Activated CD4-positive, alpha-beta memory T cell treated with anti-CD3 and anti-CD28 coated beads for 36 hours (primary cell): ENCODE data around the gene KCTD1. TPM values are rescaled to one million over a fixed set of nuclear protein-coding genes. Genes with fewer than 3 reads are reported as not detected.

ENCODE experiments used
- CTCF ChIA-PET: fragments of 350-600 bp; sonication (Branson Sonifier 250); formaldehyde crosslinking; loops from one replicate; lab custom pipeline; 2021; ENCODE audit warnings: antibody characterized with exemption, inconsistent platforms; lab: Charles Lee
- POLR2A ChIA-PET: fragments of 350-600 bp; sonication (Branson Sonifier 250); formaldehyde crosslinking; loops from one replicate; lab custom pipeline; 2021; ENCODE audit warnings: antibody characterized with exemption; lab: Charles Lee
- DNase-seq: peaks from one replicate; pipeline ENCODE4 v3.0.0-alpha.2; 2020
- H3K27ac Mint-ChIP-seq: one replicate; pipeline ENCODE4 v1.8.0; 2021; ENCODE audit warnings: mixed read lengths
- H3K27me3 Mint-ChIP-seq: one replicate; pipeline ENCODE4 v1.8.0; 2021; ENCODE audit warnings: mixed read lengths
- H3K36me3 Mint-ChIP-seq: one replicate; pipeline ENCODE4 v1.8.0; 2021; ENCODE audit warnings: mixed read lengths
- H3K4me1 Mint-ChIP-seq: one replicate; pipeline ENCODE4 v1.8.0; 2021; ENCODE audit warnings: low read depth, mixed read lengths
- H3K4me3 Mint-ChIP-seq: one replicate; pipeline ENCODE4 v1.8.0; 2021; ENCODE audit warnings: mild to moderate bottlenecking, mixed read lengths
- H3K9me3 Mint-ChIP-seq: one replicate; pipeline ENCODE4 v1.8.0; 2021; ENCODE audit warnings: mixed read lengths
- intact Hi-C: fragments of 100-400 bp; cut with micrococcal nuclease; formaldehyde crosslinking; loops from one replicate; pipeline ENCODE4 v1.15.1; 2023
- total RNA-seq, 2 experiments: library from RNA; stranded (reverse); gene quantifications; one replicate each; pipeline ENCODE4 v1.2.3, GENCODE V29; 2021

Gene KCTD1
- total RNA-seq, result 1 to 10 TPM; 2.5 to 3.2 TPM

DNA sequence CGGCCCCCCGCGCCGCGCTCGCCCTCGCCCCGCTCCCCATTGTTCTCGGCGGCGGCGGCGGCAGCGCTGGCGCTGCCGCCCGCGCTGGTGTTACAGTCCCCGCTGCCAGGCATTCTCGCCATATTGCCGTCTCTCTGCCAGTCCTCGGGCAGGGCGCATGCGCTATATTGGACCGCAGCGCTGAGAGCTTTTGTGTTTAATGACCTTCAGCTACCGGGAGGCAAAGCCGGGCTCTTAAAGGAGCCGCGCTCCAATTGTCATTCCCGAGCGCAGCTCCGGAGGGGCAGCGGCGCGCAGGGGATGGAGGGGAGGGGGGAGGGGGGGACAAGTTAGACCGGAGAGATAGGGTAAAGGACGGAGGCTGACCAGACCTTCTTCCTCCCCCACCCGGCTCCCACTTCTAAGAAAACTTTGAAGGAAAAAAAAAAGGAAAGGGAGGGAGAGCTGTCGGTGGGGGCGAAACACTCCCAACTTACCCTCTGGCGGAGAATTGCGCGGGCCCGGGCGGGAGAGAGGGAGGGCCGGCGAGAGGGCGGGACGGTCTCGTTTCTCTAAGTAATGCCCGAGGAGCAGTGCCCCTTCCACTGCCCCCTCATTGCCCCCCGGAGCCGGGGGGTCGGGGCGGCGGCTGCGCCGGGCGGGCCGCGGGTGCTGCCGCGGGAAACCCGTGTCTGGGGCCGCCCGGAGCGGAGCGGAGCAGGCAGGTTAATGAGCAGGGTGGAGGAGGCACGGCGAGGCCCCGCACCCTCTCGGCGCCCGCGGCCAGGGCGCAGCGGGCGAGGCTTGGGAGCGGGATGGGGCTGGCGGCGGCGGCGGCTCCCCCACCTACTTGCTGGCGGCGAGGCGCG is at the start of gene KCTD1:
TSS of gene KCTD1 (minus strand) at position 139 of the 848 bp plus-strand sequence. CDS start at position 122, 17 bp downstream.
- Mint-ChIP-seq H3K27ac (no peak within 1 kb of the TSS), H3K9me3 (no peaks in the 10 kb centered on the region), H3K27me3 (peaks cover 28% of the 10 kb centered on the region), H3K4me3 (peak within 1 kb of the TSS; percentile 75), H3K4me1 (peaks cover 43% of the 10 kb centered on the region), H3K36me3 (peaks cover 2% of the 10 kb centered on the region)
- DNase-seq, result peak; percentile 81
- CTCF ChIA-PET, result interaction anchor here (0.6 to 1.7 kb wide), 5 partner anchors 17 to 338 kb away, joined by 3 to 10 read pairs (median 3); no protein-coding TSS in a partner anchor
- POLR2A ChIA-PET, result interaction anchor here (0.8 to 1.3 kb wide), 2 partner anchors 17 to 334 kb away, joined by 3 to 4 read pairs; no protein-coding TSS in a partner anchor
- intact Hi-C loops, result loop anchor here (1.0 to 5.0 kb wide), 3 partner anchors 91 to 458 kb away; partner anchors contain the start of gene SS18

DNA sequence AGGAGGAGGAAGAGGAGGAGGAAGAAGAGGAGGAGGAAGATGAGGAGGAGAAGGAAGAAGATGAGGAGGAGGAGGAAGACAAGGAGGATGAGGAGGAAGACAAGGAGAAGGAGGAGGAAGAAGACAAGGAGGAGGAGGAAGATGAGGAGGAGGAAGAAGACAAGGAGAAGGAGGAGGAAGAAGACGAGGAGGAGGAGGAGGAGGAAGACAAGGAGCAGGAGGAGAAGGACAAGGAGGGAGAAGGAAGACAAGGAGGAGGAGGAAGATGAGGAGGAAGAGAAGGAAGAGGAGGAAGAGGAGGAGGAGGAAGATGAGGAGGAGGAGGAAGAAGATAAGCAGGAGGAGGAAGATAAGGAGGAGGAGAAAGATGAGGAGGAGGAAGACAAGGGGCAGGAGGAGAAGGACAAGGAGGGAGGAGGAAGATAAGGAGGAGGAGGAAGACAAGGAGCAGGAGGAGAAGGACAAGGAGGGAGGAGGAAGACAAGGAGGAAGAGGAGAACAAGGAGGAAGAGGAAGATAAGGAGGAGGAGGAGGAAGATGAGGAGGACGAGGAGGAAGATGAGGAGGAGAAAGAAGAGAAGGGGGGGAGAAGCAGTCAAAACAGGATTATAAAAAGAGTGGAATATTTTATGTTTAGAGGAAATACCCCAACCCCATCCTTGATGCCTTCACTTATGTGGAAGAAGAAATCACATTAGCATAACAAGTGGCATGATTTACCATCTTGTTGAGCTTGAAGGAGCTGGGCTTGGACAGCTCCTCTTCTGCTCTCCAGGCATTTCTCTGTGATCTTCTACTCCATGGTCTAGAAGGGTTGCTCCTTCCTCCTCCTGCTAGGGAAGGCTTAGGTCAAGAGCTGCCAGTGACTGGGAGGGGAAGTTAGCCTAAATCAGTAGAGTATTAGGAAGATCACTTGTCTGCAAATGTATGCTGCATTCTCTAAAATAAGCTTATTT is 45.3 kb upstream of the KCTD1 start:
- DNase-seq, result no peak
- Mint-ChIP-seq H3K4me1 (no peaks in the 10 kb centered on the region), H3K27ac (no peak overlapping the region), H3K4me3 (no peak overlapping the region), H3K27me3 (peaks cover 13% of the 10 kb centered on the region), H3K9me3 (no peaks in the 10 kb centered on the region), H3K36me3 (no peaks in the 10 kb centered on the region)
- CTCF ChIA-PET, result no interaction called here
- POLR2A ChIA-PET, result no interaction called here
- intact Hi-C loops, result no loop called here

DNA sequence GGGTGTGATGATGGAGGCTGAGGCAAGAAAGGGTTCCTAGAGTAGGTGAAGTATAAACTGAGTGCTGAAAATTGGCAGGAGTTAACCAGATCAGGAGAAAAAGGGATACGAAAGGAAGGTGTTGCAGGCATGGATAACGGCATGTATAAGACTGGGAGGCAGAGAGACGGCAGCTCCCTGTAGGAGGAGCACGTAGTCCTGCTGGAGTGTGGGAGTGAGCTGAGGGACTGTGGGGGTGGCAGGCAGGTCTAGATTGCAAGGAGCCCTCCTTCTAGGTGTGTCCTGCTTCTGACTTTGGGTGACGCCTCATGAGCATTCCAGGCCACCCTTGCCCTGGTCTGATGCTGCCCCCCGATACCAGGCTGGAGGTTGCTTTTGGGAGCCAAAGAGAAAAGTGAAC is 36.4 kb upstream of the KCTD1 start:
- Mint-ChIP-seq H3K4me1 (no peaks in the 10 kb centered on the region), H3K4me3 (no peak overlapping the region), H3K9me3 (no peaks in the 10 kb centered on the region), H3K27ac (no peak overlapping the region), H3K27me3 (peaks cover 12% of the 10 kb centered on the region), H3K36me3 (no peaks in the 10 kb centered on the region)
- ChIA-PET CTCF (no interaction called here), POLR2A (no interaction called here)
- intact Hi-C loops, result no loop called here
- DNase-seq, result no peak

DNA sequence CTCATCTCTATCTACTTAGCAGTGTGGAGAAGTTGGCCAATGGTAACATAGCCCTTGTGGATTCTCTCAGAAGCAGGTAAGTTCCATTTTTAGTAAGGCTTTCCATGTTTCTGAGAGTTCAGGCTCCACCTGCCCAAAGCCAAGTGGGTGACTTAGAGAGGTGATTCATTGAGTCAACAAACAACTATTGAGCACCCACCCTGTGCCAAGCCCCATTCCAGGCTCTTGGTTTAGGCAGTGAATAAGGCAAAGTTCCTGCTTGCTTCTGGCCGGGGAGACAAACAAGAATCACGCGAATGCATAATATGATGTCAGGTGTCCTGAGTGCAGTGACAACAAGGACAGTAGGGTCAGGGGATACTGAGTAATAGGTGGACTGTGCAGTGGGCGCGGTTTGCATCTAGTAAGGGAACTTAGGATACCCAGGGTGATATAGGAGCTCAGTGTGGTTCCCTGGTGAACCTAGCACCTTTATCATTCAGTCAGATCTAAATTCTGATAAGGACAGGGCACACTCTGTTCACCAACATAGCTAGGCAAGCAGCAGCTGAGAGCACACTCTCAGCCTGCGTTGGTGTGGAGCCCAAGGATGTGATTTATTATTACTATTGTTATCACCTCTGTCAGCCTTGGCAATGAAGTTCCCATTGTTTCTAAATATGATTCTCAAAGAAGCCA is 31.7 kb upstream of the KCTD1 start:
- intact Hi-C loops, result no loop called here
- Mint-ChIP-seq H3K4me1 (peaks cover 8% of the 10 kb centered on the region), H3K27me3 (peaks cover 30% of the 10 kb centered on the region), H3K27ac (no peak overlapping the region), H3K36me3 (no peaks in the 10 kb centered on the region), H3K4me3 (no peak overlapping the region), H3K9me3 (no peaks in the 10 kb centered on the region)
- ChIA-PET CTCF (no interaction called here), POLR2A (no interaction called here)
- DNase-seq, result no peak

DNA sequence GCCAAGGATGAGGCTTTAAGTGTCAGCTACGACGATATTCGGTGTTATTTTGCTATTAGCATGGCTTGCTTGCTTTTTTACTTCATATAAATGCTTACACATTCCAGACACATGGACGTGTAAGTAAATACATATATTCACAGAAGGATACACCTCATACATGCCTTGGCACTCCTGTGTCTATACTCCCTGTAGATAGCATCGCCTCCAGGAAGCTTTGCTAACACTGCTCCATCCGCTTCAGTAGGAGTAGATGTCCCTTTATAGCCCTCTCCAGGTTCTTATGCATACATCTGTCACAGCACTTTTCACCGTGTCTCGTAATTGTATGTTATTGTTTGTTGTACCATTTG is 27.5 kb upstream of the KCTD1 start:
- POLR2A ChIA-PET, result no interaction called here
- no peak for DNase-seq
- Mint-ChIP-seq H3K4me1 (peaks cover 10% of the 10 kb centered on the region), H3K27ac (no peak overlapping the region), H3K4me3 (no peak overlapping the region), H3K27me3 (peaks cover 34% of the 10 kb centered on the region), H3K36me3 (no peaks in the 10 kb centered on the region), H3K9me3 (no peaks in the 10 kb centered on the region)
- intact Hi-C loops, result no loop called here
- CTCF ChIA-PET, result no interaction called here

DNA sequence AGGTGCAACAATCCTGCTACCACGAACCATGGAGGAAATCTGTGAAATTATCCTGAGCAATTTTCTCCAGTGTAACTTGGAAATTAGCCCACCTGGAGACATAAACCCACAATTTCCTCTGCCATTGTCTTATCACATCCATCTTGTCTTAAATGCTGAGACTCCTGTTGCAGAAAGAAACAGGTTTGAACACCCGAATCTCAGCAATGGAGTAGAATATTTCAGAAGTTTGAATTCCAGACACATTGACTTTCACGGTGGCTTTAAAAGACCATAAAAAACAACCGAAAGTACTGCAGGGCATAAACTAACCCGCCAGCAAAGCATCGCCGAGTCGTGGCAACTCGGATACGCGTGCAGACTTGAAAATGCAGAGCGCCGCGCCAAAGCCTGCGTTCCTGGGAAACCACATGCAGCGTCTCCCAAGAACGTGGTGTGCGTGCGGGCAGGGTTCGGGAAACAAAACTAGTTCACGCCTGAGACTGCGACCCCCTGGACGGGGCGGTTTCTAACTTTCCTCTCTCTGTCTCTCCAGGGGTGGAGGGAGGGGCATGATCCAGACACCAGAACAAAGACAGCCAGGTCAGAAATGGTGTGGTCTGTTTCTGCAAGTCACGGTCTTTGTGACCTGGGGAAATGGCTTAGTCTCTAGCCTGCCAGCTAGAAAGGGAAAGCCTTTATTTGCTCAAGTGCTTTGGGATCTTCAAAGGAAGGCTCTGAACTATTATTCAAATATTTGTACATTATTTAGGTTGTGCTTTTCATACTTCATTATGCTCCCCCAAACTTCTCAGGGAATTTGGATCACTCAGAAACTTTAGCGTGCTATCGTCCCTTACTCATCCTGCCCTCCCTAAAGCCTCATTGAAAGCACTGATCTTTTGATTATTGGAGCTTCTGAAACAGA is 26.9 kb upstream of the KCTD1 start:
- Mint-ChIP-seq H3K9me3 (no peaks in the 10 kb centered on the region), H3K4me1 (peaks cover 10% of the 10 kb centered on the region), H3K27me3 (peaks cover 33% of the 10 kb centered on the region), H3K36me3 (no peaks in the 10 kb centered on the region), H3K4me3 (peak overlapping the region; percentile 14), H3K27ac (no peak overlapping the region)
- ChIA-PET CTCF (interaction anchor here (0.5 kb wide), 1 partner anchor 304 kb away, joined by 3 read pairs; no protein-coding TSS in a partner anchor), POLR2A (no interaction called here)
- peak; percentile 11 for DNase-seq
- intact Hi-C loops, result no loop called here

DNA sequence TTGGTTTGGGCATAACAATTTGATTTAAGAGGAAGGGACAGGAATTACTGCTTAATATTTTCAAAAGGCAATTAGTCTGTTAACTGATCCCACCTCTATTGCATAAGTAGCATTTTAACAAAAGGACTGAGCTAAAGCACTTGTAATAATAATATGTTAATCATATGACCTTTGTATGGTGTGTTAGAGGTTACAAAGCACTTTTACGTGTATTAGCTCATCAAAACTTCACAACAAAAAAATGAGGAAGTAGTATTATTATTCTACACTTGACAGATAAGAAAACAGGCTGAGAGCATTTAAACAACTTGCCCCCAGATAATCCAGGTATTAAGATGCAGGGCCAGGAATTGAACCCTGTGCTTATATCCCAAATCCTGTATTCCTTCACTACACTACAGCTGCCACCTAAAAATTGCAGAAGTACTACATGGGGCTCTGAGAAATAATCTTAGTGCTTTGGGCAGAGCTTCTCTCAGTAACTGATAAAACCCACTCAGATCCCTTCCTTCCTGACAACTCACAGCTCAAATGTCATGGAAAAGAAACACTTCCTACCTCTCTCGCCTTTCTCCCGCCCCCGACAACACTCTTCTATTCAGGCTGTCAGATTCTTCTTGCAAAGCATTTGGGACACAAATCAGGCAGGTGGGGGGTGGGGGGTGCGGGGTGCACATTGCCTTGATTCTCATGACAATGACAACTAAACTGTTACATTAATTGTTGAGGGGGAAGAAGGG is 20.7 kb upstream of the KCTD1 start:
- no peak overlapping the region for H3K27ac Mint-ChIP-seq
- H3K4me1 Mint-ChIP-seq, result no peaks in the 10 kb centered on the region
- POLR2A ChIA-PET, result no interaction called here
- peaks cover 6% of the 10 kb centered on the region for H3K27me3 Mint-ChIP-seq
- no peaks in the 10 kb centered on the region for H3K9me3 Mint-ChIP-seq
- no peak overlapping the region for H3K4me3 Mint-ChIP-seq
- H3K36me3 Mint-ChIP-seq, result no peaks in the 10 kb centered on the region
- intact Hi-C loops, result no loop called here
- CTCF ChIA-PET, result no interaction called here
- no peak for DNase-seq

DNA sequence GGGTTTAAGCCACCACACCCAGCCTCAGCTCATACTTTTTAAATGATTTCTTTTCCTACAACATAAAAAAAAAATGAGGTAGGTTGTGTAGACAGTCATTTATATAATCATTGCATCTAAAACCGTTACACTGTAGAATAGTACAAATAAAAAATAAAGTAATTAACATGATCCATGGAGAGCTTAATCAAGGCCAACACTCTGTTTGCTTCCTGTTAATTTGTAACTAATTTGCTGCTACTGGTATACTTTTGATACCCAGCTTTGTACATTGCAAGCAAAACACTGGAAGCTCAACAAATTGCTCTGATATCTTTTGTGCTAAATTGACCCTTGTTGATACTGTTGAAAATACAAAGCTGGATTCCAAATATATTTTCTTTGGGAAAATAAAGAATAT is 20.2 kb upstream of the KCTD1 start:
- ChIA-PET CTCF (no interaction called here), POLR2A (no interaction called here)
- no peaks in the 10 kb centered on the region for H3K9me3 Mint-ChIP-seq
- no peak overlapping the region for H3K4me3 Mint-ChIP-seq
- no peaks in the 10 kb centered on the region for H3K36me3 Mint-ChIP-seq
- H3K27me3 Mint-ChIP-seq, result peaks cover 8% of the 10 kb centered on the region
- intact Hi-C loops, result no loop called here
- no peak for DNase-seq
- H3K4me1 Mint-ChIP-seq, result no peaks in the 10 kb centered on the region
- no peak overlapping the region for H3K27ac Mint-ChIP-seq

DNA sequence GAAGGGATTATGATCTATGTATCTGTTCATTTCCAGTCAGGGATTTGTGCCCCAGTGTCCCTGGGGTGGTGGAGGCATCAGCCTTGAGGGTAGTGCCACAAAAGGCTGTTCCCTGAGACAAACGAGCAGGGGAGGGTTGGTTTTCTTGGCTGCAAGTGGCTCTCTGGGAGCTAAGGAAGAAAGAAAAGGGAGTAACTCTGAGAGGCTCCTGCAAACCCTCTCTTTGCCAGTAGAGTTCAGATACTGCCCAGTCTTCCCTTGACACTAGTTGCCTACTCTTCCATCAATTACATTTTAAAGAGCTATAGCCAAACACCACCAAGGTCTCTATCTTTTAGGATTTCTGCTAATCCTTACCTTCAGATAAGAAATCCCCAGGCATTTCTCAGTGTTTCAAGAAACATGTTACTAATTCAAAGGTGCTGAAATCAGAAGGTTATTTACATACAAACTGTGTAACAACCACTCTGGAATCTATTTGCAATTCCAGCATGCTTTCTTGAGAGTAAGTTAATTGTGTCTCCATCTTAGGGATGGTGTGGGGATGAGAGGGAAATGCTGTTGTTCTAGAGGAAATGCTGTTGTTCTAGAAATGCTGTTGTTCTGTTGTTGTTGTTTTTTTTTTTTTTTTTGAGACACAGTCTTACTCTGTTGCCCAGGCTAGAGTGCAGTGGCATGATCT is 18.7 kb upstream of the KCTD1 start:
- Mint-ChIP-seq H3K4me1 (no peaks in the 10 kb centered on the region), H3K27ac (no peak overlapping the region), H3K36me3 (no peaks in the 10 kb centered on the region), H3K4me3 (no peak overlapping the region), H3K9me3 (no peaks in the 10 kb centered on the region), H3K27me3 (peaks cover 8% of the 10 kb centered on the region)
- ChIA-PET POLR2A (no interaction called here), CTCF (no interaction called here)
- no peak for DNase-seq
- intact Hi-C loops, result no loop called here

DNA sequence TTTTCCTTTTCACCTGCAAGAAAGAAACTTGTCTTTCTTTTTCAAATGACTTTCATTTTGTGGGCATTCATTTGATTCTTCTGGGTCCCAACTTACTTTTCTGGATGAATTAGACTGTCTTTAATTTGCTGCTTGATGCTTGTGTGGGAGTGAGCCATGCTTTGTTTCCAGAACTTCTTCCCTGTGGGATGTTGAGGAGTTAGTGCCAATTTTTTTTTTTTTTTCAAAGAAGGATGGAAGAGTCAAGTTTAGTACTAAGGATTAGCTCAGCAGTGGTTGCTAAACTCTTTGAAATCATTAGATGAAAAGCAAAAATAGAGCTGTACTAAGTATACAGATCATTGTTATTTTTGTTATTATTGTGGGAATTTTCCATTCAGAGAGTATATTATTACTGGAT is 17.2 kb upstream of the KCTD1 start:
- no peak overlapping the region for H3K27ac Mint-ChIP-seq
- H3K4me1 Mint-ChIP-seq, result no peaks in the 10 kb centered on the region
- intact Hi-C loops, result no loop called here
- ChIA-PET CTCF (no interaction called here), POLR2A (no interaction called here)
- H3K4me3 Mint-ChIP-seq, result no peak overlapping the region
- H3K9me3 Mint-ChIP-seq, result no peaks in the 10 kb centered on the region
- no peak for DNase-seq
- peaks cover 8% of the 10 kb centered on the region for H3K27me3 Mint-ChIP-seq
- H3K36me3 Mint-ChIP-seq, result no peaks in the 10 kb centered on the region
